HG02870 (cell line): ENCODE results near the gene ATP13A1.
A peak's percentile ranks its signal among the peaks of the same experiment; 100 is the strongest.
"Not testable (repeated sequence)": the region's sequence is repeated elsewhere in the genome, so short reads cannot be mapped to it uniquely, and the experiment has no call there.

Experiments
- ATAC-seq: cut with Tn5 transposase; IDR thresholded peaks from one replicate; pipeline ENCODE4 v1.9.1; 2021; ENCODE audit warnings: mild to moderate bottlenecking, moderate library complexity; ENCODE audit not compliant: unreplicated experiment

Gene ATP13A1

DNA sequence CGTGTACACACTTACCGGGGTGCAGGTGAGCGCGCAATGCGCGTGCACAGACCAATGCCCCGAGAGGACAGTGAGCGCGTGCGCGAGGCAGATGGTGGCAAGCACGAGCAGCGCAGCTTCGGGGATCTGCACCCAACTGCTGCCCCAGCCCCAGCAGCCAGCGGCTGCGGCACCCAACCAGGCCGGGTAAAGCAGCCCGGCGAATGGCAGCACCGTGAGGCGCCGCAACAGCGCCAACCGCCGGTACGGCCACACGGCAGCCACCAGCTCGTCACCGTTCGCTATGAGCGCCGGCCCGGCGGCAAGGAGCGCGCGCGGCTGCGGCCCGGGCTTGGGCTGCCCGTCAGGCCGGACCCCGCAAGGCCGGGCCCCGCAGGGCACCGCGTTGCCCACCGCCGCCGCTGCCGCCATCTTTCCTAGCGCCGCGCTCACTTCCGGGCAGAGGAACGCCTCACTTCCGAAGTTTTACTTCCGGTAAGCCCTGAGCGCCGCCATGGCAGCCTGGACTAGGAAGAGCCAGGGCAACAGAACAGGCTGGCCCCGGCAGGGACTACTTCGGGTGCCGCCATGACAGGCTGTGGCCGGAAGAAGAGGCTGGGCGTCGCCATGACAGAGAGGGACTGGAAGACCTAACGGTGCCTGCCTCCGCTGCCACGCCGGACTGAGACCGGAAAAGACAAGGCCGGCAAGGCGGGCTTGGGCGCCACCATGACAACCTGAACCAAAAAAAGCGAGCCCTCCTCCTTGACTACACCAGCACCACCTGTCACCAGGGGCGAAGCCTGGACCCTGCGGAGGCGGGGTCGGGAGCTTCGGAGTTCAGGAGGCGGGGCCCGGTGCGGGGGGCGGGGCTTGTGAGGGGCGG, at the start of gene ATP13A1:
Gene ATP13A1, minus strand, starts transcription at position 421 of the 865 bp plus-strand sequence. Its CDS starts 10 bp downstream, at position 411.
- peak; percentile 65 for ATAC-seq

DNA sequence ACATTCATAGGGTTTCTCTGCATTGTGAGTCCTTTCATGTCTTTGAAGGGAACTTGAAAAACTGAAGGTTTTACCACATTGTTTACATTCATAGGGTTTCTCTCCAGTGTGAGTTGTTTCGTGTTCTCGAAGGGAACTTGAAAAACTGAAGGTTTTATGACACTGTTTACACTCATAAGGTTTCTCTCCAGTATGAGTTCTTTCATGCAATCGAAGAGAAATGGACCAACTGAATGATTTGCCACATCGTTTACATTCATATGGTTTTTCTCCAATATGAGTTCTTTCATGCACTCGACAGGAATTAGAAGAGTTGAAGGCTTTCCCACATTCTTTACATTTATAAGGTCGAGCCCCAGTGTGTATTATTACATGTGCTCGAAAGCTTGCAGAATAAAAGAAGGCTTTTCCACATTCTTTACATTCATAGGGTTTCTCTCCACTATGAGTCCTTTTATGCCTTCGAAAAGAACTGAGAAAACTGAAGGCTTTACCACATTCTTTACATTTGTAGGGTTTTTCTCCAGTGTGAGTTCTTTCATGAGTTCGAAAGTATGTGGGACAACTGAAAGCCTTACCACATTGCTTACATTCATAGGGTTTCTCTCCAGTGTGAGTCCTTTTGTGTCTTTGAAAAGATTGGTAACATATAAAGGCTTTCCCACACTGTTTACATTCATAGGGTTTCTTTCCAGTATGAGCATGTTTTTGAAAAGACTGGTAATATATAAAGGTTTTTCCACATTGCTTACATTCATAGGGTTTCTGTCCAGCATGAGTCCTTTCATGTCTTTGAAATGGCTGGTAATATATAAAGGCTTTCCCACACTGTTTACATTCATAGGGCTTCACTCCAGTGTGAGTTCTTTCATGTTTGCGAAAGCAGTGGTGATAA, 48.7 kb upstream of the ATP13A1 start:
- ATAC-seq: no peak

GRCh38 chr19:19711306-19711933, 47.9 kb upstream of the ATP13A1 start:
- ATAC-seq: no peak

DNA sequence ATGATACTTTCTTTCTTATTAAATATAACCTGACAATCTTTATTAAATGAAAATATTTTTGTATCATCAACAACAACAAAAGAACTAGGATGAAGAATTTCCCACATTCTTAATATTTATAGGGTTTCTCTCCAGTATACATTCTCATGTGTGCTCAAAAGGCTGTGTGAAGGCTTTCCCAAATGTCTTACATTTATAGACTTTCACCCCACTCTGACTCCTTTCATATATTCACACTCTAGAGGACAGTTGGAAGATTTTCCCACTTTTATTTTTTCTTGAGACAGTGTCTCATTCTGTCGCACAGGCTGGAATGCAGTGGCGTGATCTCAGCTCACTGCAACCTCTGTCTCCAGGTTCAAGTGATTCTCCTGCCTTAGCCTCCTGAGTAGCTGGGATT, 47.0 kb upstream of the ATP13A1 start:
- ATAC-seq: no peak

DNA sequence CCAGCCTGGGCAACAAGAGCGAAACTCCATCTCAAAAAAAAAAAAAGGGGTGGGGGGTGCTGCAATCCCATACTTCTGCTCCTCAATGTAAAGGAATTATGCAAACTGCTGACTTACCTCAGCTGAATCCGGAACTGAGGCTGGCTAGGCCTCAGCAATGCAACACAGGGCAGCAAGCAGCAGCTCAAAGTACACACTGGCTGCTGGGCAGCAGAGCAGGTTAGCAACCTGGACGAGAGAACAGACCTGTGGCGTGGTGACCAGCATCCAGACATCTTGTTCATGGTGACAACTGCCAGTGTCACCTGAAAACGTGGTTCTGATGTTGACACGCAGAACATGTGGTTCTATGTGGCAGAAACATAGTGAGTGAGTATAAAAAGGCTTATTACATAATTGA, 41.4 kb upstream of the ATP13A1 start:
- ATAC-seq: no peak

GRCh38 chr19:19700493-19700892, 37.0 kb upstream of the ATP13A1 start:
- not testable (repeated sequence) for ATAC-seq

GRCh38 chr19:19697589-19697988, 34.1 kb upstream of the ATP13A1 start:
- no peak for ATAC-seq

- ATAC-seq: no peak
These were observed 32.9 kb upstream of the ATP13A1 start for GRCh38 chr19:19696386-19696785.

DNA sequence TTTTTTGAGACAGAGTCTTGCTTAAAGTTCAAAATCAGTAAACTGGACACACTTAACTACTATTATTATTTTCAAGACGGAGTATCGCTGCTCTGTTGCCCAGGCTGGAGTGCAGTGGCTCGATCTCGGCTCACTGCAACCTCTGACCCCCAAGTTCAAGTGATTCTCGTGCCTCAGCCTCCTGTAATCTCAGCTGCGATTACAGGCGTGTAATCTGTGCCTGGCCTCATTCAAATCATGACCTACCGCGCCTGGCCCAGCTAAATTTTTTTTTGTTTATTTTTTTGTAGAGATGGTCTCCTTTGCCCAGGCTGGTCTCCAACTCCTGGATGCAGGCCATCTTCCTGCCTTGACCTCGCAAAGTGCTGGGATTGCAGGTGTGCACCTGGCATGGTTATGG, 28.2 kb upstream of the ATP13A1 start:
- no peak for ATAC-seq

DNA sequence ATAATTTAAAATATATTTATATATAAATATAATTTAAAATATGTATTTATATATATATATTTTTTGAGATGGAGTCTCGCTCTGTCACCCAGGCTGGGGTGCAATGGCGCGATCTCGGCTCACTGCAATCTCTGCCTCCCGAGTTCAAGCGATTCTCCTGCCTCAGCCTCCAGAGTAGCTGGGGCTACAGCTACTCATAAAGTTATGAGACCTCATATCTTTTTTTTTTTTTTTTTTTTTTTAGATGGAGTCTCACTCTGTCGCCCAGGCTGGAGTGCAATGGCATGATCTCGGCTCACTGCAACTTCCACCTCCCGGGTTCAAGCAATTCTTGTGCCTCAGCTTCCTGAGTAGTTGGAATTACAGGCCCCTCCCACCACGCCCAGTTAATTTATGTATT, 25.5 kb upstream of the ATP13A1 start:
- ATAC-seq: not testable (repeated sequence)

DNA sequence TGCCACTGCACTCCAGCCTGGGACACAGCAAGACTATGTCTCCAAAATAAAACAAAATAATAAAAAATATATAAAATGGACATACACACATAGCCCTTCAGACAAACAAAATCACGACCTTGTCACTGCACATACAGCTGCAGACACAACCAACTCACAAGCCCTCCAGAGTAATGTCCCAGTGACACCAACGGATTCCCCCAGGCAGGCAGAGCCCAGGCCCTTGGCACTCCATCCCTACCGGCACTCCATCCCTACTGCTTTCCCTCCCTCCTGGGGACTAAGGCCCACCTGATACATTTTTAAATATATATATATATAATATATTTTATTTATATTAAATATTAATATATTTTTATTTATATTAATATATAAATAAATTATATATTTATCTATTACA, 23.6 kb upstream of the ATP13A1 start:
- ATAC-seq: no peak

- no peak for ATAC-seq
These were observed 23.1 kb upstream of the ATP13A1 start for GRCh38 chr19:19686580-19686979.

DNA sequence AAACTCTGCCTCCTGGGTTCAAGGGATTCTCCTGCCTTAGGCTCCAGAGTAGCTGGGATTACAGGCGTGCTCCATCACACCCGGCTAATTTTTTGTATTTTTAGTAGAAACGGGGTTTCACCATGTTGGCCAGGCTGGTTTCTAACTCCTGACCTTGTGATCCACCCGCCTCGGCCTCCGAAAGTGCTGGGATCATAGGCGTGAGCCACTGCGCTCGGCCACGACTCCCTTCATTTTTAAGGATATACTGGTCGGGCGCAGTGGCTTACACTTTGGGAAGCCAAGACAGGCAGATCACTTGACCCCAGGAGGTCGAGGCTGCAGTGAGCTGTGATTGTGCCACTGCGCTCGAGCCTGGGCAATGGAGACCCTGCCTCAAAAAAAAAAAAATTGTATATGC, 22.6 kb upstream of the ATP13A1 start:
- not testable (repeated sequence) for ATAC-seq

- ATAC-seq: no peak
These were observed 15.9 kb upstream of the ATP13A1 start for GRCh38 chr19:19679176-19680073.

- no peak for ATAC-seq
These were observed 14.1 kb upstream of the ATP13A1 start for GRCh38 chr19:19677579-19677978.

DNA sequence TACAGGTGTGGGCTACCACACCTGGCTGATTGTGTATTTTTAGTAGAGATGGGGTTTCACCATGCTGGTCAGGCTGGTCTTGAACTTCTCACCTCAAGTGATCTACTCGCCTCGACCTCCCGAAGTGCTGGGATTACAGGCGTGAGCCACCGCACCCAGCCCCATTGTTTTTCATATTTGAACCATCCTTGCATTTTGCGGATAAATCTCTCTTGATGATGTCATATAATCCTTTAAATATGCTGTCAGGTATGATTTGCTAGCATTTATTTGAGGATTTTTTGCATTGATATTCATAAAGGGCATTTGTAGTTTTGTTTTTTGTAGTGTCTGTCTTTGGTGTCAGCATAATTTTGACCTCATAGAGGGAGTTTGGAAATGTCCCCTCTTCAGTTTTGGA, 10.8 kb upstream of the ATP13A1 start:
- no peak for ATAC-seq

GRCh38 chr19:19672816-19673215, 9.3 kb upstream of the ATP13A1 start:
- ATAC-seq: no peak

DNA sequence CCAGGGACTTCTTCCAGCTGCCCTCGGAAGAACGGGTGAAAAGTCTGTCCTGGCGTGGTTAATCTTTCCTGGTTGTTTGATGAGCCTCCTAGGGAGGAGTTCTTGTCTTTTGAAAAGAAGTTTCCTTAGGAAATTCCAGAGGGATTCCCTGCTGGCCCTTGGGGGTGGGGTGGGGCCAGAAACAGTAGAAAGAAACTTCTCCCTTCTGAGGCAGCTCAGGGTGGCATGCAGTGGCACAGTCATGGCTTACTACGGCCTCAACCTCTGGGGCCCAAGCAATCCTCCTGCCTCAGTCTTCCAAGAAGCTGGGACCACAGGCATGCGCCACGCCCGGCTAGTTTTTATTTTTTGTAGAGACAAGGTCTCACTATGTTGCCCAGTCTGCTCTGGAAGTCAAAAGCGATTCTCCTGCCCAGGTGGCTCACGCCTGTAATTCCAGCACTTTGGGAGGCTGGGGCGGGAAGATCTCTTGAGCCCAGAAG, 6.6 kb upstream of the ATP13A1 start:
- ATAC-seq: no peak

GRCh38 chr19:19668230-19669012, 4.9 kb upstream of the ATP13A1 start, which contains the start of gene ZNF101:
Gene ZNF101, plus strand, starts transcription at chr19:19668839. Its CDS starts 125 bp downstream, at chr19:19668964.
- ATAC-seq: peak; percentile 62
